SK-N-SH (cell line): ENCODE results near the gene CLEC4G. TPM values are rescaled to one million over a fixed set of nuclear protein-coding genes. Genes with fewer than 3 reads are reported as not detected.

ENCODE experiments used
- CTCF ChIA-PET: fragments of 300-600, 350-600 bp; formaldehyde crosslinking; extraction: SDS; loops from one replicate; lab custom pipeline; 2021; lab: Yijun Ruan, JAX
- POLR2A ChIA-PET: fragments of 350-600 bp; sonication (Branson Sonifier 250); formaldehyde crosslinking; extraction: SDS; loops from one replicate; lab custom pipeline; 2020; ENCODE audit warnings: antibody characterized with exemption, inconsistent platforms; lab: Yijun Ruan, JAX
- DNase-seq: peaks from one replicate; pipeline ENCODE4 v3.0.0; 2012
- H2AFZ ChIP-seq: fragments of 200-600 bp; sonication (generic); 2 replicates; pipeline ENCODE4 v1.8.1; 2016; ENCODE audit warnings: antibody characterized with exemption, mild to moderate bottlenecking, low read depth
- H3F3A ChIP-seq: fragments of 200-600 bp; sonication (generic); replicated peaks from 2 replicates; pipeline ENCODE3; 2016; ENCODE audit warnings: antibody characterized with exemption, mild to moderate bottlenecking; ENCODE audit not compliant: insufficient read depth
- H3K27ac ChIP-seq, 2 experiments: fragments of 200-500 bp in 1 of 2; fragments of 200-600 bp in 1 of 2; sonication (Bioruptor generic) in 1 of 2; sonication (generic), shearing (Covaris generic) in 1 of 2; 2 replicates each; pipeline versions ENCODE4 v1.5.1 to v1.6.1; 2014 to 2016; ENCODE audit warnings: low read depth in 2 of 2, inconsistent platforms in 1 of 2, low read length in 1 of 2, mild to moderate bottlenecking in 1 of 2, mixed read lengths in 1 of 2
- H3K27me3 ChIP-seq: fragments of 200-600 bp; sonication (generic), shearing (Covaris generic); 2 replicates; pipeline ENCODE4 v1.6.1; 2016; ENCODE audit warnings: mixed run types; ENCODE audit not compliant: insufficient read depth
- H3K36me3 ChIP-seq, 2 experiments: fragments of 200-500 bp in 1 of 2; fragments of 200-600 bp in 1 of 2; sonication (Bioruptor generic) in 1 of 2; sonication (generic) in 1 of 2; replicated peaks in 1 of 2; 2 replicates each; pipeline versions ENCODE3 to v1.5.1; 2014 to 2016; ENCODE audit warnings: low read length in 1 of 2, mild to moderate bottlenecking in 1 of 2; ENCODE audit not compliant: insufficient read depth in 2 of 2, control insufficient read depth in 1 of 2
- H3K4me1 ChIP-seq, 2 experiments: fragments of 200-500 bp in 1 of 2; fragments of 200-600 bp in 1 of 2; sonication (Bioruptor generic) in 1 of 2; sonication (generic), shearing (Covaris generic) in 1 of 2; 2 replicates each; pipeline versions ENCODE4 v1.5.1 to v1.6.1; 2014 to 2016; ENCODE audit warnings: low read depth in 1 of 2, low read length in 1 of 2, mixed run types in 1 of 2; ENCODE audit not compliant: insufficient read depth in 2 of 2, control insufficient read depth in 1 of 2
- H3K4me2 ChIP-seq: fragments of 200-600 bp; sonication (generic), shearing (Covaris generic); 2 replicates; pipeline ENCODE4 v1.6.1; 2017; ENCODE audit warnings: mixed run types
- H3K4me3 ChIP-seq, 2 experiments: fragments of 200-500 bp in 1 of 2; fragments of 200-600 bp in 1 of 2; sonication (Bioruptor generic) in 1 of 2; sonication (generic), shearing (Covaris generic) in 1 of 2; 2 replicates each; pipeline versions ENCODE4 v1.5.1 to v1.8.1; 2014 to 2016; ENCODE audit warnings: low read depth in 2 of 2, inconsistent platforms in 1 of 2, low read length in 1 of 2, mild to moderate bottlenecking in 1 of 2, mixed read lengths in 1 of 2, moderate library complexity in 1 of 2
- H3K79me2 ChIP-seq: fragments of 200-600 bp; sonication (generic); 2 replicates; pipeline ENCODE4 v1.8.1; 2017; ENCODE audit warnings: mild to moderate bottlenecking; ENCODE audit not compliant: insufficient read depth
- H3K9ac ChIP-seq: fragments of 200-600 bp; sonication (generic); 2 replicates; pipeline ENCODE4 v1.6.1; 2017; ENCODE audit warnings: mixed run types
- H3K9me2 ChIP-seq: fragments of 200-600 bp; sonication (generic); 2 replicates; pipeline ENCODE4 v1.6.1; 2017; ENCODE audit warnings: mixed run types
- H3K9me3 ChIP-seq: fragments of 200-600 bp; sonication (generic); 2 replicates; pipeline ENCODE4 v1.6.1; 2017; ENCODE audit warnings: mixed run types, mild to moderate bottlenecking, moderate library complexity
- H4K20me1 ChIP-seq: fragments of 200-600 bp; sonication (generic); 2 replicates; pipeline ENCODE4 v1.6.1; 2017; ENCODE audit warnings: mild to moderate bottlenecking, mixed run types; ENCODE audit not compliant: insufficient read depth
- CHD2 ChIP-seq: fragments of 150-350 bp; IDR thresholded peaks from 2 replicates; pipeline ENCODE4 v1.6.1; 2018; ENCODE audit warnings: low read length; ENCODE audit not compliant: partially characterized antibody
- ELF1 ChIP-seq: IDR thresholded peaks from 2 replicates; pipeline ENCODE4 v1.4.0; 2012
- EP300 ChIP-seq, 2 experiments: IDR thresholded peaks; 2 replicates each; pipeline versions ENCODE4 v1.4.0 to v1.6.1; 2012; ENCODE audit warnings: borderline replicate concordance in 1 of 2, low read depth in 1 of 2, low read length in 1 of 2
- EZH2phosphoT487 ChIP-seq: fragments of 200-600 bp; sonication (generic); IDR thresholded peaks from 2 replicates; pipeline ENCODE4 v1.6.1; 2017; ENCODE audit warnings: low read depth, mixed run types, mild to moderate bottlenecking, antibody characterized with exemption, moderate library complexity, borderline replicate concordance
- FOXJ3 ChIP-seq: sonication (generic); formaldehyde crosslinking; IDR thresholded peaks from 2 replicates; pipeline ENCODE4 v1.5.1; 2020; ENCODE audit warnings: mild to moderate bottlenecking, missing genetic modification reagents
- FOXM1 ChIP-seq: IDR thresholded peaks from 2 replicates; pipeline ENCODE4 v1.4.0; 2012; ENCODE audit warnings: low read depth, mild to moderate bottlenecking
- IRF3 ChIP-seq: fragments of 150-350 bp; IDR thresholded peaks from 2 replicates; pipeline ENCODE4 v1.6.1; 2016; ENCODE audit warnings: mild to moderate bottlenecking, low read depth, low read length
- MAX ChIP-seq: IDR thresholded peaks from 2 replicates; pipeline ENCODE4 v1.4.0; 2012; ENCODE audit warnings: low read depth
- MEF2A ChIP-seq: IDR thresholded peaks from 2 replicates; pipeline ENCODE4 v1.4.0; 2012; ENCODE audit warnings: low read depth, borderline replicate concordance
- MXI1 ChIP-seq: IDR thresholded peaks from 2 replicates; pipeline ENCODE4 v1.6.1; 2012; ENCODE audit warnings: mild to moderate bottlenecking, low read depth, low read length, improper control_type of control experiment
- SMC3 ChIP-seq: IDR thresholded peaks from 2 replicates; pipeline ENCODE4 v1.6.1; 2012; ENCODE audit warnings: low read depth, low read length, improper control_type of control experiment
- TCF12 ChIP-seq: IDR thresholded peaks from 2 replicates; pipeline ENCODE4 v1.4.0; 2012
- TEAD4 ChIP-seq: IDR thresholded peaks from 2 replicates; pipeline ENCODE4 v1.4.0; 2012; ENCODE audit warnings: mild to moderate bottlenecking, borderline replicate concordance; ENCODE audit not compliant: insufficient read depth
- whole genome bisulfite sequencing: methylation state at CpG from one replicate; pipeline ENCODE4 v1.1.6; 2017; ENCODE audit warnings: low lambda C conversion rate; 5-methylcytosine and 5-hydroxymethylcytosine counted together
- polyA plus RNA-seq, 3 experiments: library from polyadenylated mRNA; depleted of rRNA; stranded (reverse); fragments of >200 nt; gene quantifications; 2 replicates each; pipeline ENCODE4 v1.2.3, GENCODE V29; 2012
- TF ChIP-seq, protein P1 (sequence below): IDR thresholded peaks from 2 replicates; pipeline ENCODE4 v1.4.0; 2012; ENCODE audit warnings: low read depth, borderline replicate concordance
- TF ChIP-seq, protein P2 (sequence below): IDR thresholded peaks from 2 replicates; pipeline ENCODE4 v1.4.0; 2012; ENCODE audit warnings: low read depth, borderline replicate concordance
- TF ChIP-seq, protein P3 (sequence below): fragments of 200-600 bp; sonication (generic); IDR thresholded peaks from 2 replicates; pipeline ENCODE4 v1.6.1; 2017; ENCODE audit warnings: antibody characterized with exemption, mild to moderate bottlenecking, moderate library complexity

Gene CLEC4G
- polyA plus RNA-seq, 1 of the 3 experiments (the other 2 are of a cell fraction), result not detected

- no peak for TF ChIP-seq MXI1
These were observed 8.8 kb upstream of the CLEC4G start (continued) for GRCh38 chr19:7740682-7741054.

DNA sequence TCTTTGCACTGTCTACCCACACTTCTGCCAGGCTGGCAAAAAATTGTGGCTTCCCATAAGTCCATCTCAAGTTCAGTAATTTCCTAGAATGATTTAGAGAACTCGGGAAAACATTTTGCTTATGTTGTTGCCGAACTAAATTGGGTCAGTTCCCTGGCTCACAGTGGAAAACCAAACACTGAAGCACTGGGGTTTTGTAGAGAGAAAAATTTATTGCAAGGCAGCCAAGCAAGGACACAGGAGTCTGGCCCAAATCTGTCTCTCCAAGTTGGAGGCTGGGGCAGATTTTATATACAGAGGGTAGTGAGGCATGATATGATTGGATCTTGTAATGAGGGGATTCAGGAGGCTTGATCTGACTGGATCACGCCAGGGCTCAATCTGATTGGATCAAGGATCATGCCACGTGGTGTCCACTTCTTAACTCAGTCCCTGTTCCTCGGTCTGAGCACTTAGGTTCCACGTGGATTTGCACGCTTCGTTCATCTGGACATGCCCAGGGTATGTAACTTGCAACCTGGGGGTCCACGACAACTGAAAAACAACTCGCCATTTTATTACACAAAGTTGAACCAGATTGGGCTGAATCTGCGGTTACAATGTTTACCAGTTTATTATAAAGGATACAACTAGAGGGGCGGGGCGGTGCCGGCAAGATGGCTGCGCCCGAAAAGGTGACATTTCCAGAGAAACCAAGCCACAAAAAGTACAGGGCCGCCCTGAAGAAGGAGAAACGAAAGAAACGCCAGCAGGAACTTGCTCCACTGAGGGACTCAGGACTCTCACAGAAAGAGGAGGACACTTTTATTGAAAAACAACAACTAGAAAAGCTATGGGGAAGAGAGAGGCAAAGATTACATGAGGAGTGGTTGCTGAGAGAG is 8.1 kb upstream of the CLEC4G start:
- Histone ChIP-seq H3K4me3 (no peak overlapping the region), H3K79me2 (no peaks in the 10 kb centered on the region), H3F3A (no peaks in the 10 kb centered on the region), H3K9ac (no peak overlapping the region), H3K27ac (no peak overlapping the region), H4K20me1 (no peaks in the 10 kb centered on the region), H2AFZ (peak overlapping the region; percentile 76; the same call in 1 of the 2 replicates), H3K27me3 (peaks cover 65% of the 10 kb centered on the region), H3K9me2 (no peaks in the 10 kb centered on the region), H3K4me1 (no peaks in the 10 kb centered on the region), H3K9me3 (no peaks in the 10 kb centered on the region), H3K4me2 (peak overlapping the region; percentile 50), H3K36me3 (no peaks in the 10 kb centered on the region)
- 14% methylated on average over 19 of the region's 19 CpGs for WGBS
- CTCF ChIA-PET, result interaction anchor here (0.7 to 2.1 kb wide), 4 partner anchors 44 to 386 kb away, joined by 3 to 5 read pairs (median 4); no protein-coding TSS in a partner anchor
- no peak for TF ChIP-seq FOXM1
- TF ChIP-seq, protein P1, sequence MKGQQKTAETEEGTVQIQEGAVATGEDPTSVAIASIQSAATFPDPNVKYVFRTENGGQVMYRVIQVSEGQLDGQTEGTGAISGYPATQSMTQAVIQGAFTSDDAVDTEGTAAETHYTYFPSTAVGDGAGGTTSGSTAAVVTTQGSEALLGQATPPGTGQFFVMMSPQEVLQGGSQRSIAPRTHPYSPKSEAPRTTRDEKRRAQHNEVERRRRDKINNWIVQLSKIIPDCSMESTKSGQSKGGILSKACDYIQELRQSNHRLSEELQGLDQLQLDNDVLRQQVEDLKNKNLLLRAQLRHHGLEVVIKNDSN, result peak; percentile 28; the same call in 1 of the 2 replicates
- POLR2A ChIA-PET, result no interaction called here
- DNase-seq, result no peak

DNA sequence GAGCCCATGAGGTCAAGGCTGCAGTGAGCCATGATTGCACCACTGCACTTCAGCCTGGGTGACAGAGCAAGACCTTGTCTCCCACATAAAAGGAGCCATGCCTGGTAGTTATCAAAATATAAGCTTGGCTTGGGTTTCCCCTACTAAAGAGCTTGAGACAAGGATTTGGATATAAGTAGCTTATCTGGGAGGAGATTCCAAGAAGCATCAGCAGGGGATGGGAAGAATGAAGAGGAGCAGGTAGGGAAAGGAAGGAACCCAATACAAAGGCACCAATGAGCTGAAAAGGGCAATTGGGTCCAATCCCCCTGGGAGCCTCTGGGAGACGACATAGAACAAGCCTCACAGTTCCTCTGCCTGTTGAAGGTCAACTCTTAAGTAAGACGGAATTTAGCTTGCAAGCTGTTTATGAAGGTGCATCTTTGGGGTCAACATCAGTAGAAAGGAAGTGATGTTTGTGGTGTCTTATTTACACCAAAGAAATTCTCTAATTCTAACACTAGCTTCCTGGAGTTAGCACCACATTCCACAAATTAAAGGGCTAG is 7.4 kb upstream of the CLEC4G start:
- H3F3A ChIP-seq, result no peaks in the 10 kb centered on the region
- CTCF ChIA-PET, result interaction anchor here (0.7 to 0.9 kb wide), 4 partner anchors 45 to 171 kb away, joined by 3 to 5 read pairs (median 4); partner anchors contain the start of gene TRAPPC5
- no peaks in the 10 kb centered on the region for H3K9me2 ChIP-seq
- H3K79me2 ChIP-seq, result no peaks in the 10 kb centered on the region
- H3K4me1 ChIP-seq, result no peaks in the 10 kb centered on the region
- H3K4me2 ChIP-seq, result no peak overlapping the region
- no peak overlapping the region for H3K9ac ChIP-seq
- no peaks in the 10 kb centered on the region for H4K20me1 ChIP-seq
- no peak overlapping the region for H3K4me3 ChIP-seq
- POLR2A ChIA-PET, result no interaction called here
- WGBS, result 8% methylated on average over 2 of the region's 2 CpGs
- H2AFZ ChIP-seq, result no peak overlapping the region
- no peaks in the 10 kb centered on the region for H3K36me3 ChIP-seq
- no peak overlapping the region for H3K27ac ChIP-seq
- no peaks in the 10 kb centered on the region for H3K9me3 ChIP-seq
- peaks cover 65% of the 10 kb centered on the region for H3K27me3 ChIP-seq
- no peak for DNase-seq
- no peak for TF ChIP-seq SMC3
- TF ChIP-seq, protein P2, sequence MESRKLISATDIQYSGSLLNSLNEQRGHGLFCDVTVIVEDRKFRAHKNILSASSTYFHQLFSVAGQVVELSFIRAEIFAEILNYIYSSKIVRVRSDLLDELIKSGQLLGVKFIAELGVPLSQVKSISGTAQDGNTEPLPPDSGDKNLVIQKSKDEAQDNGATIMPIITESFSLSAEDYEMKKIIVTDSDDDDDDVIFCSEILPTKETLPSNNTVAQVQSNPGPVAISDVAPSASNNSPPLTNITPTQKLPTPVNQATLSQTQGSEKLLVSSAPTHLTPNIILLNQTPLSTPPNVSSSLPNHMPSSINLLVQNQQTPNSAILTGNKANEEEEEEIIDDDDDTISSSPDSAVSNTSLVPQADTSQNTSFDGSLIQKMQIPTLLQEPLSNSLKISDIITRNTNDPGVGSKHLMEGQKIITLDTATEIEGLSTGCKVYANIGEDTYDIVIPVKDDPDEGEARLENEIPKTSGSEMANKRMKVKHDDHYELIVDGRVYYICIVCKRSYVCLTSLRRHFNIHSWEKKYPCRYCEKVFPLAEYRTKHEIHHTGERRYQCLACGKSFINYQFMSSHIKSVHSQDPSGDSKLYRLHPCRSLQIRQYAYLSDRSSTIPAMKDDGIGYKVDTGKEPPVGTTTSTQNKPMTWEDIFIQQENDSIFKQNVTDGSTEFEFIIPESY, result no peak
- TF ChIP-seq ELF1, result no peak
- no peak for TF ChIP-seq IRF3
- no peak for TF ChIP-seq FOXM1
- TF ChIP-seq, protein P1, result no peak
- no peak for TF ChIP-seq MEF2A
- no peak for TF ChIP-seq MAX
- TF ChIP-seq FOXJ3 (CRISPR knock-in tag), result no peak
- TF ChIP-seq, protein P3, sequence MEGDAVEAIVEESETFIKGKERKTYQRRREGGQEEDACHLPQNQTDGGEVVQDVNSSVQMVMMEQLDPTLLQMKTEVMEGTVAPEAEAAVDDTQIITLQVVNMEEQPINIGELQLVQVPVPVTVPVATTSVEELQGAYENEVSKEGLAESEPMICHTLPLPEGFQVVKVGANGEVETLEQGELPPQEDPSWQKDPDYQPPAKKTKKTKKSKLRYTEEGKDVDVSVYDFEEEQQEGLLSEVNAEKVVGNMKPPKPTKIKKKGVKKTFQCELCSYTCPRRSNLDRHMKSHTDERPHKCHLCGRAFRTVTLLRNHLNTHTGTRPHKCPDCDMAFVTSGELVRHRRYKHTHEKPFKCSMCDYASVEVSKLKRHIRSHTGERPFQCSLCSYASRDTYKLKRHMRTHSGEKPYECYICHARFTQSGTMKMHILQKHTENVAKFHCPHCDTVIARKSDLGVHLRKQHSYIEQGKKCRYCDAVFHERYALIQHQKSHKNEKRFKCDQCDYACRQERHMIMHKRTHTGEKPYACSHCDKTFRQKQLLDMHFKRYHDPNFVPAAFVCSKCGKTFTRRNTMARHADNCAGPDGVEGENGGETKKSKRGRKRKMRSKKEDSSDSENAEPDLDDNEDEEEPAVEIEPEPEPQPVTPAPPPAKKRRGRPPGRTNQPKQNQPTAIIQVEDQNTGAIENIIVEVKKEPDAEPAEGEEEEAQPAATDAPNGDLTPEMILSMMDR, result no peak
- no peak for TF ChIP-seq TEAD4
- TF ChIP-seq EP300 (IDR thresholded peaks at IDR 0.05; ENCODE audit: borderline replicate concordance in 1 of 2, low read depth in 1 of 2, low read length in 1 of 2), result no peak
- TF ChIP-seq CHD2, result no peak
- no peak for TF ChIP-seq TCF12
- no peak for TF ChIP-seq EZH2phosphoT487
